Suprapubic skin (tissue), 3 donors: Measurements from ENCODE around the gene VEGFA.

ENCODE experiments used
- CTCF ChIP-seq, 2 donors: fragments of 200-600 bp in 1 of 2; fragments of 450-650 bp in 1 of 2; sonication (generic) in 1 of 2; IDR thresholded peaks; one replicate each; pipeline ENCODE4 v1.5.1; 2016 to 2019; ENCODE audit warnings: antibody characterized with exemption in 2 of 2, mild to moderate bottlenecking in 1 of 2, moderate library complexity in 1 of 2
- POLR2A ChIP-seq, 2 donors: fragments of 450-650 bp; IDR thresholded peaks; one replicate each; pipeline ENCODE4 v1.6.1; 2017; ENCODE audit warnings: antibody characterized with exemption in 2 of 2, mild to moderate bottlenecking in 2 of 2, moderate library complexity in 2 of 2

DNA sequence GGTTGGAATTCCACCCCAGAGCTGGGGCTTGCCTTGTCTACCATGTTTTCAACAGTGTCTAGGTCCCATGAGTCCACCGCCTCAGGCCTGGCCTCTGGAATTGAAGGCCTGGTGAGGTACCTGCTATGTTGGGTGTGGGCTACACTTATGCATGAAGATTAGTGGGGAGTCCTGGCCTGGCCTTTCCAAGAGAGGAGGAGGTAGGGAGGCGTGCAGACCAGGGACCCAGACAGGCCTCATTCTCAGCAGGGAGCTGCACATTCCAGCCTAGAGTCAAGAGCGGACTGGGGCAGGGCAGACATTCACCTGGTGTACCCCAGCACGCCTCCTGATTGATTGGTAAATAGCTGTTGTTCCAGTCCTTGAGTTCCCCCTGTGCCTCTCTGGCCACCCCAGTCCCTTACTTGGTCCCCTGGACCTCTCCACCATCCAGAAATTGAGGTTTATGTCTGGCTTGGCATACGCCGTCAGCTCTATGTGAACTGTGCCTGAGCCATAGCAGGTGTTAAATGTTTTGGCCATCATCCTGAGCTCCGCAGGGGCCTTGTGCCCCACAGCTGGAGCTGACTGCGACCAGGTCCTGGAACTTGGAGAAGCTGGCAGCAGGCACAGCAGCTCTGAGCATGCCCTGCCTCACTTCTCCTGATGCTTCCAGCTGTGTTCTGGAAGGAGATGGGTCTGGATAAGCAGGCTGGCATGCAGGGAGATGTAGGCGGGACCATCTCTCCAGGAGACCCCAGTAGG, 8.2 kb upstream of the VEGFA start:
- TF ChIP-seq POLR2A (IDR thresholded peaks at IDR 0.05) (no peak), CTCF (IDR thresholded peaks at IDR 0.05) (no peak)
